GM19397 (cell line): ENCODE results near the gene TNK2.

Experiments used
- ATAC-seq: cut with Tn5 transposase; IDR thresholded peaks from one replicate; pipeline ENCODE4 v1.9.1; 2021; ENCODE audit warnings: mild to moderate bottlenecking, moderate library complexity; ENCODE audit not compliant: unreplicated experiment

Gene TNK2

DNA sequence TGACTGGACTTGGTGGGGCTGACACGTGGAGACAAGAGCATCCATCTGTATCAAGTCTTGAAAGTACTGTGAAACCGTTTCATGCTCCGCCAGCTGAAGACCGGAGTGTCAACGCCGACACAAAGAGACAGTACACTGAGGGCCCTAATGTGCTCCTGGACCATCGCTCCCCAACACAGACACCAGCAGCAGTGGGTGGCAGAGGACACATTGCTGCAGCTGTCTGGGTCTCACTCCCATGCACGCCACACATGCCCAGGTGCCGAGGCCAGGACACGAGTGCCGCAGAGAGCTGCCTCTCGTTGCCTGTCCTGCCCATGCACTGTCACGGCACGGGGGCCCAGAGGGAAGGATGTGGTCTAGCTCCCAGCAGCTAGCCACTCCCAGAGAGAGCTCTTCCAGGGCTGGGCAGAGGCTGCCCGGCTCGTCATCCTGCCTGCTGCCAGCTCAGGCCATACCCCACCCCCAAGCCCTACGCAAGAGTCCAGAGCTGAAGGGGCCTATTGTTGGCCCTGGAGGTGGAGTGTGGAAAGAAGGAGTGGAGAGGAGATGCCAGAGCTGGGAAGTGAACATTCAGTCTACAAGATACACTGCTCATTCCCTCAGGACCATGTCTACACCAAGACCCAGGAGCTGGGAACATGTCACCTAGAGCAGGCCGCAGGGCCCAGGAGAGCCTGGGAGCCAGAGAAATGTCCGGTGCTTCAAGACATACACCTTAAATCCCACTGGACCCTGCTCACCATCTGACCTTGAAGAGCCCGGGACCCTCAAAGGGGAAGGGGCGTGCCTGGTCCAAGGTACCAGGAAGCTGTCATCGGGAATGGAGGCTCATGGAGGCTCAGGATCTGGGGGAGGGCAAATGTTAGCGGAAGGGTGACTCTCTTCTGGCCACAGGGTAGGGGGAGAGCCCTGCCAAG is 7.7 kb downstream of the TNK2 start:
- peak; percentile 50 for ATAC-seq

DNA sequence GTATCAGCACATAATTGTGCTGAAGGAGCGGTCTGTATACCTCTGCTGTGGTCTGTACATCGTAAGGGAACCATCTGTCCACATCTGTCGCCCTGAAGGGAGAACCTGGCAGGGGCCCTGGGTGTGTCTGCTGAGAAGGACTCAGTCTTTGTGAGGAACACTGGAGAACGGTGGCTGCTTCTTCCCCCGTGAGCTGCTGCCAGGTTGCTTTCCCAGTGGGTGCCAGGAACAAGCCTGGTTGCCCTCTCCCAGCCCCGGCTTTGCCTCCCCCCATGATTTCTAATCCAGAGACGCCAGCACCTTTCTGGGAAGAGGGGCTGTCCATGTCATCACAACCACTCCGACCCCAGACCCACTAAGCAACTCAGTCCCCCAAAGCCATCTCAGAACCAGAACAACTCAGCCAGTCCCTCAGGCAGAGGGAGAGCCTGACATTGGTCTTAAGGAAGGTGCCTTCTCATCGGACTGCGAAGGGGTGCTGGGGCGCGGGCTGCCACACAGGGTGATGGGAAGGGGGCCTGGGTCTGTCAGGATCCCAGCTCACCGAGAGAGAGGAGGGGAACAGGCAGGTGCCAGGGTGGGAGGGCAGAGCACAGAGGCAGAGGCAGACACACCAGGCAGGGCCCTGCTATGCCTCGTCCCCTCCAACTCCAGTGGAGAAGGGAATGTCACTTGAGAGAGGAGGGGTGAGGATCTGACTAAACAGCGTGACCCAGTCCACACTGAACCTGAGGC is 8.5 kb downstream of the TNK2 start:
- no peak for ATAC-seq

DNA sequence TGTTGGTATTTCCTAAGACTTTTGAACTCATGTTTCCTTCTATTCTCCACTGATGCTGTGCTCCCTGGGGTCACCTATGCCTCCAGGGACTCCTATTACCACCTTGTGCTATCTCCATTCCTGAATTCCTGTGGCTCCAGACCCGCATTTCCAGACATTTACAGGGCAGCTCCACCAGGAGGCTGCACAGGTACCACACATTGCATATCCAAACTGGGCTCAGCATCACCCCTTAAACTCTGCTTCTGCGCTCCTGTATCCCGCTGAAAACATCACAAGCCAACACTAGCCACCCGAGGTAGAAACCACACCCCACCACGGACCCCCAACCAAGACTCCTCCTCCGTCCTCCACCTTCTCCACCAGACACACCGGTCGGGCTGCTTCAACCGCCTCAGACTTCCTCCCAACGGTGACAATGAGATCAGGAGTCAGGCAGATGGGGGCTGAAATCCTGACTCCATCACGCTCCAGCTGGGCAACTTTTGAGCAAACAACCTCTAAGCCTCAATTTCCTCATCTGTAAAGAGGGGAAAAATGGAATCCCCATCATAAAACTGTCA is 10.4 kb downstream of the TNK2 start:
- ATAC-seq: no peak

DNA sequence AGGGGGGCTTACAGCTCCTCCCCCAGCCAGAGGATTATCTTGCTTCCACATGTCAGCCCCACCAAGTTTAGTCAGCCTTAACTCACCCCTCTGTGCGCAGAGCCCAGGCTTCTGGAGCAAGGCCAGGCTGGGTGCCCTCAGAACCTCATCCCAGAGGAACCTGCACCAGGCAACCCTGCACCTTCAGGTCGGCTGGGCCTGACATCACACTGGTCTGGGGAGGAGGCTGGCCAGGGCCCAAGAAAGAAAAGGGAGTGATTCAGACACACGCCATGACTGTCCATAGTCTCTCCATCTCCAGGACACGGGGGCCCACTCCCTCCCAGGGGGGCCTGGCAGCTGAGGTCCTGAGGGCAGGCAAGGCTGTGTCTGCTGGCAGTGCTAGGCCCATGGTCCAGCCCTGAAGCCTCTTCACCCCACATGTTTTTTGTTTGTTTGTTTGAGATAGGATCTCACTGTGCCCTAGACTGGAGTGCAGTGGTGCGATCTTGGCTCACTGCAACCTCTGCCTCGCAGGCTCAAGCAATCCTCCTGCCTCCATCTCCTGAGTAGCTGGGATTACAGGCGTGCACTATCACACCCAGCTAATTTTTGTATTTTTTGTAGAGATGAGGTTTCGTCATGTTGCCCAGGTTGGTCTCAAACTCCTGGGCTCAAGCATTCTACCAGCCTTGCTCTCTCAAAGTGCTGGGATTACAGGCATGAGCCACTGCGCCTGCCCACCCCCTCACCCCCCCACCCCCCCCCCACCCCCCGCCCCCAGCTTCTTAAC is 11.1 kb downstream of the TNK2 start:
- no peak for ATAC-seq

DNA sequence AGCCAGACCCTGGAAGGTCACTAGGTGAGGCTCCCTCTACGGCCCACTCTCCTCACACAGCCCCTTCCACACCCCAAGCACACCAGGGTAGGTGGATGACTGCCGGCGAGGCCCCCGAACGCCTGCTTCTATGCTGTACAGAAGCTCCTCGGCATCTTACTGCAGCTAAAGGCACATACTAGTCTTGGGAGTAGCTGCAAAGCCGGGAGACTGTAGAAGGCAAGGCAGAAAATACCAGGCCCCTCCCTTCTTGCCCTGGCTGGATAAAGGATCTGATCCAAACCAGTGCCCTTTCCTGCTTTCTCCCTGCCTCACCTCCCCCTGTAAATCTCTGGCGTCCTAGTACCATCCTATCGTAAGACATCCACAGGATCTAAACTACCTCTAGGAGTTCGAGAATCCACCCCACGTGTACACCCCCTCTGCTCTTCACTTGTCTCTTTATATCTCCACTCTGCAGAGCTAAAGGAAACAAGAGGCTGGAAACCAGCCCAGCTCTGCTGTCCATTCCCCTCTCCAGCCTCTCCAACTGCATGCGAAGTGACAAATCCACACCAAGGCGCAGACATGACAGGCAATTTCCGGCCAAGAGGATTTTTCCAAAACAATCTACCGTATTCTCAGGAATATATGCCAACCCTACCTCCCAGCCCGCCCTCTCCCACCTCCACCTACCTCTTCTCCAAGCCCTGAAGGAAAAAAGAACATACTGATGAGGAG is 11.8 kb downstream of the TNK2 start:
- no peak for ATAC-seq

DNA sequence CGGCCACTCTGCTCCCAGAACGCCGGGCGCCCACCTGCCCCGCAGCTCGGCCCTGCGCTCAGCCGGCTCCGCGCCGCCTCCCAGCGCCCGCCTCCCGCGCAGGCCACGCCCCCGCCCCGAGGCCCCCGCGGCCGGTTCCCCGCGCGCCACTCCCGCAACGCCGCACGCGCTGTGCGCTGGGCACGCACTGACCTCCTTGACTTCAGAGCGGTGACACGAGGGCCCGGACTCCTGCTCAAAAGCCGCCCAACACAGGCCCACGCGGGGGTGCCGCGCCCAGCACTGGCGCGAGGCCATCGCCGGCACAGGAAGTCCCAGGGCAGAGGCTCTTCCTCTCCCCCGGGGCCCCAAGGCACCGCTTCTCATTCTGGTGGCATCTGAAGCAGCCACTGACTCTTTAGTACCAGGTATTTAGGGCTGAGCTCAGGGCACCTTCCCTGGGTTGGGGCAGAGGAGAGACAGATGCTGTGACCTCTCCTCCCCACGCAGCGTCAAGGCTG is 12.4 kb downstream of the TNK2 start:
- peak; percentile 49 for ATAC-seq

DNA sequence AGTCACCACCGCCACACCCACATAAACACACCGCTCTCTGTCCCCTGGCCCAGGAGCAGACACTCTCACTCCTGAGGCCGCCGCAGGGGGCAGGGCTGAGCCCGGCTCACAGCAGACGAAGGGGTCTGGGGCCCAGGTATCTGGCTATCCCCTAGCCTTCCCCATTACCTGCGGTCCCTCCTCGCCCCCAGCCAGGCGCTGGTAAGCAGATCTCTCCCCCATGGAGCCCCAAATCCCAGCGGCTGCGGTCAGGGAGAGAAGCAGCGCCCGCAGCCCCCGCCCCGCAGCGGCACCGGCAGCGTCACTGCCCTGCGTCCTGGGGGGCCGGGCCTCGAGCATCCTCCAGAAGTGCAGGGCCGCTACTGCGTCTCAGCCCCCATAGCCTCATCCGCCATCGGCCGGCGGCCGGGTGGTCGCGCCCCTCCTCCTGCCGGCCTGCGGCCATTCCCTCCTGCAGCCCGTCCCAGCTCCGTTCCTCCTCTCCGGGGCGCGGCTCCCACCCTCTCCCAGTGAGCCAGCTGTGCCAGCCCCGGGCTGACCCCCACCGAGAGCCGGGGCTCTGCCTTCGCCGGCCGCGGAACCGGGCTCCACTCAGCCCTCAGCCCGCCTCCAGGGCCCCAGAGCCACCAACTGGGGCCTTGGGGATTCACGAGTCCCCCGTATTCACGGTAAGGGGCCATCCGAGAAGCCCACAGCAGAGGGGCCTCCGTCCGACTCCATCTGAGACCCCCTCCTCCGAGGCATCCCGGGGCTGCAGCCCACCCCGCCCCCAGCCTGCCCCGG is 13.1 kb downstream of the TNK2 start:
- peak; percentile 64 for ATAC-seq

DNA sequence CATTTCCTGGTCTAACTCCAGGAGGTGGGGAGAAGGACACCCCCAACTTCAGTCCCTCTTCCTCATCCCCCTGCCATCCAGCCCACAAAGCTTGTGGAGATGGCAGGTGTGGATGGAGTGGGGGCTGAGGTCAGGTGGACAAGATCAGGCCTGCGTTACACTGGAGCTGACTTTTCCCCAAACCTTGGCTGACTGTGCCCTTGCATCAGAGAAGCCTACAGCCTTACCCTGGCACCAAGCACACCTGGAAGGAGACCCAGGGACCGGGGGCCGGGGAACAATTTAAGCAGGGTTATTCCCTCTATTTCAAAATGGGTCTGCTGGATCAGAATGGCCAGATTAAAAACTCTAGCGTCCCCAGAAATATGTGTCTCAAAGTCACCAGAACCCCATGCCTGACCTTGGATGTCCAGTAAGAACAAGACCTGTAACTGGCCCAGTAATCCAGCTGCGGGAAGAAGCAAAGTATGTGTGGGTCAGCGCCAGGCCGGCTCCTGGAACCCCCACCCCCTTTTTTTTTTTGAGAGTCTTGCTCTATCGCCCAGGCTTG is 14.4 kb downstream of the TNK2 start:
- no peak for ATAC-seq

DNA sequence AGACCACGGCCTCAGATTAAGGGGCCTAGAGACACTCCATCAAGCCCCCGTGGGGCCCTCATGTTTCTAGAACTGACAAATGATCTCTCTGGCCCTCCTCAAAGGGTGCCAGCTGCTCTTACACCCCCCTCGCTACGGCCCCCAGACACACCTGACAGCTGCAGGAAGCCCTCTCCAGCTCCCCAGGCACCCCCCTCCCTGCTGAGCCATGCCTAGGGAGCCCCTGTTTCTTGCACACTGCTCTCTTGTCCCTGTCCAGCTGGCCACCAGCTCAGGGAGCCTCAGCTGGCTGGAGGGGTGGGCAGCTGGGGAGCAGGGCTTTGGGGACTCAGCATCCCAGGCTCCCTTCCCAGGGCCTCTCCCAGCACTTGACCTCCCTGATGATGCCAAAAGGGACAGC is 14.8 kb downstream of the TNK2 start:
- no peak for ATAC-seq

DNA sequence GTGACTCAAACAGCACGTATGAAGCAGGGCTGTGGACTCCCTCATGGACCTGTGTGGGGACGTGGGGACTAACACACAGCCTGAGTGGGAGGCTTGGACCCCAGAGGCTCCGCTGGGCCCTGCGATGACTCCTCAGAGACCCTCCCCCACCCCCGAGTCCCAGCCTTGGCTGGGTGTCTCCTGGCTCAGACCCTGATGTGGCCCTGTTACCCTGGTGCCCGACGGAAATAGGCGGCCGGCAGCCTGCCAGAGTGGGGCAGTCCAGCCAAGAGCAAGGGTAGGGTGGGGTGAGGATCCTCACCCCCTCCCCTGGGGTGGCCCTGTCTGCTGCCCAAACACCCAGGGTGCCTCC is 15.3 kb downstream of the TNK2 start:
- no peak for ATAC-seq

DNA sequence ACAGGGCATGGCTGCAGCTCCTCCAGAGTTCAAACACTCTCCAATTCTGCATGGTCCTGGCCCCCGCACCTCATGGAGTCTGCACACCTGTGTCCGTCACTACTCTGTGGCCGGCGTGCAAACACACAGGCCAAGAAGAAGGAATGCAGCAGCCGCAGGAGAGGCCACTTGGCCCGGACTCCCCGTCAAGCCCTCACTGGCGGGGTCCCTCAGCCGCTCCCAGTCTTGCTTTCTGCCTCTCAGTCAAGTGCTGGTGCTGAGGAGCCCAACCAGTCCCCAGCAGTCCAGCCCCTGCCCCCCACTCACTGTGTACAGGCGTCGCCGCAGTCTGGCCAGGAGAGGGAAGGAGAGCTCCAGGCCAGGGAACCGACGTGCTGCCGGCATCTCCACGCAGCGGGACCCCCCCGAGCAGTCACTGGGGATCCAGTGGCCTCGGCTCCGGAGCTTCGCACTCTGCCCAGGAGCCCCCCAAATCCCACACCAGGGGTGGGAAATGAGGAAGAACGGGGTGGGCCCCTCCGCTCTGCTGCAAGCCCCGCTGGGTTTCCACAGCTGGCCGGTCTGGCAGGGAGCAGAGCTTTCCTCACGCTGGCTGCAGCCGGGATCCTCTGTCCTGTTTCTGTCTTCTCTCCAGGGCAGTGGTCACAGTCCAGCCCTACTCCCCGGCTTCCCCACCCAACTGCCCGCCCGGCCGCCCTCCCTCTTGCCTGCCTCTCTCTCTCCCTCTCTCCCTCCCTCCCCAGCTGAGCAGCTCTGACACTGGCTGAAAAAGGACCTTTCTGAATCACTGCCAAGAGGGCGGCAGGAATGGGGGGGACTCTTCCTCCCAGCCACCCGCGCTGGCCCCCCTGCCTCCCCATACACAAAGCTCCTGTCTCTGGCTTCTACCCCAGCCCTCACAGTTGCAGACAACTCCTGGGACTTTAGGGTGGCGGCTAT is 16.0 kb downstream of the TNK2 start:
- ATAC-seq: no peak

DNA sequence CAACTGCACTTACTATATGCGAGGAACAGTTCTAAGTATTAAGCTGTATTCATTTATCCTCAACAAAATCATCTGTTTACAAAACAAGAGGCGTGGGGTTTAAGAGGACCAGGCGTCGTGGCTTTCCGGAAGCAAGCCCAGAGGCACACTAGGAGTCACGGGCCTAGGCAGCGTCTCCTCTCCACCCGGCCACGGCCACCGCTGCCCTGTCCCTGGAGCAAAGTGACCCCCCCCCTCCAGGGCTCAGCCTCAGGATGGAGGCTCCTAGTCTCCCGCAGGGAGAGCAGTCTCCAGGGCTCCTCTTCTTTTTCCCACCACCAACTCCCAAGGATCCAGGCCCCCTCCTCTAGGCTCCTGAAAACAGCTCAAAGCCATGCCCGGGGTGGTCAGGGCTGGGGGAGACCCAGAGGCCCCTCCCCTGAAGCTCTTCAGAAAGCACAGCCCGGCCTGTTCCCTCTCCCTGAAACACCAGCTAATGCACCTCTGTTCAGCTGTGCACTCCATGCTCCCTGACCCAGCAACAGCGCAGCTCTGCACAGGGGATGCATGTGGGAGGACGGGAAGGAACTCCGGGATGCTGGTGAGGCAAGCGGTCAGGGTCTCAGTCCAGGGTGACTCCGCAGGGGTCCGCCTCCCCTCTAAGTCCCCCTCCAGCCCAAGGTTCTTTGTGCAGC is 16.8 kb downstream of the TNK2 start:
- no peak for ATAC-seq

DNA sequence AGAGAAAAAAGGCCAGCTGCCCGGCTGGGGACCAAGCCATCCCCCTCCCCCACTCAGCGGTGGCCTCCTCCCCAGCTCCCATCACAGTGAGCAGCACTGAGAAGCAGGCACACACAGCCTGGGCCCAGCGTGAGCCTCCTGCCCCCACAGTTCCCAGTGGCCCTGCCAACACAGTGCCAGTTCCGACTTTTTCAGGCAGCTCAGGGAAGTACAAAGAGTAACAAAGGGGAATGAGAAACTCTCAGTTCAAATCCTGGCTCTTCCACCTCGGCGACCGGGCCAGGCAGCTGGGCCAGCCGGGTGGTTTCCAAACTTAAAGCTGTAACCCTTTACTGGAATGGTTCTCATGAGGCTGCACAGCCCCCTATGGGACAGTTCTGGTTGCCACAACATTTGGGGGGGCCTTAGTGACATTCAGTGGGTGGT is 18.5 kb downstream of the TNK2 start:
- ATAC-seq: no peak

DNA sequence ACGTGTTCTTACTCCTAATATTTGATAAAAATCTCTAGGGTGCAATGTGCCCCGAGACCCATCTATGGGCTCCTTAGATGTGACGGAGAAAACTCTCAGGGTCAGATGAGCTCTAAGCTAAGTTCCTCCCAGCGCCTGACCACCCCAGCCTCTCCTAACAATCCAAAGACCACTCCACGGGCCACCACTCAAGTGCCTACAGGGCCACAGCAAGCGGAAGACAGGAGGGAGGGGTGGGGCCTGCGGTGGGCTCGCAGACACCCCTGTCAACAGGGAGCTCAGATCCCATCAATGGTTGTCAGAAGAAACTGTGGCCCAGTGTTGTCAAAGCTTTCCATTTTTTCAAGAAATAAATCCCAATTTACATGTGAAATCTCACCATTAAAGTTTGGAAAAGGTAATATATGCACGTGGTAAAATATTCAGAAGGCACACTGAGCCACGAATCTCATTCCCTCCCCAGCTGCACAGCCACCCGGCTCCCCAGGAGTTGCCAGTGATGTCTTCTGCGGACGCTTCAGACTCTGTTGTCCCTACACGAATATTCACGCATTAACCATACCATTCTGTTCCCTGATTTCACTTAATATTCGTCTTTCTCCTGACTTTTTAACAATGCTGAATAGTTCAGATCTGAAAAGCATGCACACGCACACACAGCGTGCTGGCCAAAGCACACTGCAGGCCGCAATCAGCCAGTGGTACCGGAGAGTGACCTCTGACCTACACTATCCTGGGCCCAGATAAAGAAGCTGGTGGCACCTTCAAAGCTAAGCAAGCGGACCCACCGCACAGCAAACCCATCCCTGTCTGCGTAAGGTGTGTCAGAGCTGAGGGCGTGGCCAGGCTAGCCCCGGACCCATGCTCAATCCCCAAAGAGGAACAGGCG is 19.1 kb downstream of the TNK2 start:
- no peak for ATAC-seq

DNA sequence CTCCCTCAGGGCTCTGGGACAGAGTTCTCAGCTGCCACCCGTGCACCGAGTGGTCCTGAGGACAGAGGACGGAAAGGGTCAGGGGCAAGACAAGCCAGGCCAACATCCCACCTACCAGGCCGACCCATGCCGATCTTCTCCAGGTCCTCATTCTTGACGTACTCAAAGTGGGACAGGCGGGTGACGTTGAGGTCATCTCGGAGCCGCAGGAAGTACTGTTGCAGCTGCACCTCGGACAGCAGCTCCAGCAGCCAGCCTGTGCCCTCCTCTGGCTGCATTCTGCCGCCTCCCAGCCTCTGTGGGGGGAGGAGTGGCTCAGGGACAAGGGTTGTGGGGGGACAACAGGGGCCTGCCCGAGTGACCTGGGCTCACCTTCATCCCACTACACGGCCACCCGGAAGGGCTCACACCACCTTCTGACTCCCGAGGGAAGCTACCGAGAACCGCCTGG is 20.0 kb downstream of the TNK2 start:
- no peak for ATAC-seq

DNA sequence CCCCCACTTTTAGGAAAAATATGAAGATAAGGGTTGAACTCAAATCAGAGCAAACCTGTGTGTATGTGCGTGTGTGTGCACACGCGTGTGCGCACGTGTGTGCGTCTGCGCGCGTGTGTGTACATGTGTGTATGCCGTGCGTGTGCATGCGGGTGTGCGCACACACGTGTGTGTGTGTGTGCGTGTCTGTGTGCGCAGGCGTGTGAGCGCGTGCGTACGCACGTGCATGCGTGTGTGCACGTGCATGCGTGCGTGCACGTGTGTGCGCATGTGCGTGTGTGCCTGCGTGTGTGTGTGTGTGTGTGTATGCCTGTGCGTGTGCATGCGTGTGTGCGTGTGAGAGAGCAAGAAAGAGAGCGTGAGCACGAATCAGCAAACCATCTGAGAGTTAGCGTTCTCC is 20.7 kb downstream of the TNK2 start:
- ATAC-seq: no peak
